HepG2 (cell line): ENCODE results near the gene HEY2. TPM values are rescaled to one million over a fixed set of nuclear protein-coding genes. Genes with fewer than 3 reads are reported as not detected.

Experiments
- ATRX ChIP-seq: sonication (generic); formaldehyde crosslinking; IDR thresholded peaks from 2 replicates; pipeline ENCODE4 v1.4.0; 2020; ENCODE audit warnings: missing genetic modification reagents, borderline replicate concordance
- BRD4 ChIP-seq: sonication (generic); formaldehyde crosslinking; IDR thresholded peaks from 2 replicates; pipeline ENCODE4 v1.4.0; 2020; ENCODE audit warnings: missing genetic modification reagents
- HHEX ChIP-seq: IDR thresholded peaks from 2 replicates; pipeline ENCODE4 v1.6.1; 2016; ENCODE audit warnings: control low read depth
- HOXD1 ChIP-seq: sonication (generic); formaldehyde crosslinking; IDR thresholded peaks from 2 replicates; pipeline ENCODE4 v1.5.0; 2020; ENCODE audit warnings: missing genetic modification reagents
- MTA1 ChIP-seq: sonication (generic); formaldehyde crosslinking; IDR thresholded peaks from 2 replicates; pipeline ENCODE4 v1.4.0; 2020; ENCODE audit warnings: missing genetic modification reagents, mild to moderate bottlenecking, borderline replicate concordance
- NR2F2 ChIP-seq: IDR thresholded peaks from 2 replicates; pipeline ENCODE4 v1.6.1; 2012; ENCODE audit warnings: low read depth, inconsistent platforms, borderline replicate concordance
- NR2F6 ChIP-seq, 2 experiments: IDR thresholded peaks; 2 replicates each; pipeline ENCODE4 v1.6.1; 2016; ENCODE audit warnings: antibody characterized with exemption in 1 of 2, mild to moderate bottlenecking in 1 of 2
- PCBP1 ChIP-seq: fragments of 200-400 bp; formaldehyde crosslinking; IDR thresholded peaks from 2 replicates; pipeline ENCODE4 v1.6.1; 2017; ENCODE audit warnings: mild to moderate bottlenecking, low read depth, low read length, borderline replicate concordance
- PHF5A ChIP-seq: IDR thresholded peaks from one replicate; pipeline ENCODE4 v1.6.1; 2018; ENCODE audit warnings: low read depth, missing genetic modification reagents; ENCODE audit not compliant: unreplicated experiment
- POLR2G ChIP-seq: fragments of 200-400 bp; formaldehyde crosslinking; IDR thresholded peaks from 2 replicates; pipeline ENCODE4 v1.6.1; 2018; ENCODE audit warnings: mild to moderate bottlenecking, low read depth, low read length, moderate library complexity
- SCMH1 ChIP-seq: sonication (generic); formaldehyde crosslinking; IDR thresholded peaks from 2 replicates; pipeline ENCODE4 v1.9.0; 2021; ENCODE audit warnings: missing genetic modification reagents, mild to moderate bottlenecking, borderline replicate concordance
- TBP ChIP-seq: sonication (generic); formaldehyde crosslinking; IDR thresholded peaks from 2 replicates; pipeline ENCODE4 v1.5.0; 2020; ENCODE audit warnings: missing genetic modification reagents
- TOPORS ChIP-seq: sonication (generic); formaldehyde crosslinking; IDR thresholded peaks from 2 replicates; pipeline ENCODE4 v1.8.0; 2023; ENCODE audit warnings: mild to moderate bottlenecking, missing genetic modification reagents
- TP53 ChIP-seq: sonication (generic); formaldehyde crosslinking; conservative IDR thresholded peaks from 2 replicates; pipeline ENCODE4 v1.4.0; 2020; ENCODE audit warnings: missing genetic modification reagents
- U2AF1 ChIP-seq: fragments of 200-400 bp; formaldehyde crosslinking; optimal IDR thresholded peaks from 2 replicates; pipeline ENCODE3; 2017; ENCODE audit warnings: mild to moderate bottlenecking, low read depth, low read length
- ZMAT3 ChIP-seq: sonication (generic); formaldehyde crosslinking; conservative IDR thresholded peaks from 2 replicates; pipeline ENCODE4 v1.7.0; 2021; ENCODE audit warnings: missing genetic modification reagents
- ZNF160 ChIP-seq: sonication (generic); formaldehyde crosslinking; IDR thresholded peaks from 2 replicates; pipeline ENCODE4 v1.8.0; 2022; ENCODE audit warnings: mild to moderate bottlenecking, inconsistent platforms, missing genetic modification reagents
- ZNF333 ChIP-seq: sonication (generic); formaldehyde crosslinking; IDR thresholded peaks from 2 replicates; pipeline ENCODE4 v1.4.0; 2020; ENCODE audit warnings: mild to moderate bottlenecking, missing genetic modification reagents, borderline replicate concordance
- ZNF556 ChIP-seq: sonication (generic); formaldehyde crosslinking; IDR thresholded peaks from 2 replicates; pipeline ENCODE4 v1.4.0; 2020; ENCODE audit warnings: mild to moderate bottlenecking, missing genetic modification reagents, borderline replicate concordance
- ZNF790 ChIP-seq: sonication (generic); formaldehyde crosslinking; IDR thresholded peaks from 2 replicates; pipeline ENCODE4 v1.8.0; 2022; ENCODE audit warnings: missing genetic modification reagents, mild to moderate bottlenecking, borderline replicate concordance
- polyA plus RNA-seq, 8 experiments: library from polyadenylated mRNA; depleted of rRNA in 3 of 8; stranded (reverse) in 7 of 8; unstranded in 1 of 8; fragments of >200 nt; fragmentation: Illumina TruSeq in 4 of 8; extraction: Trizol in 4 of 8; gene quantifications; 2 replicates each; pipeline versions ENCODE4 v1.2.1 to v1.2.3, GENCODE V29; 2011 to 2016; ENCODE audit warnings: low read depth in 4 of 8, missing spikeins in 1 of 8, mixed read lengths in 1 of 8; ENCODE audit not compliant: insufficient read depth in 1 of 8
- total RNA-seq, 5 experiments: library from RNA; depleted of rRNA; stranded (reverse); fragments of >200 nt; fragmentation: Illumina TruSeq; extraction: Trizol; gene quantifications; 2 replicates each; pipeline ENCODE4 v1.2.3, GENCODE V29; 2016; ENCODE audit warnings: low read depth in 1 of 5
- TF ChIP-seq, protein P1 (sequence below): sonication (generic); formaldehyde crosslinking; IDR thresholded peaks from 2 replicates; pipeline ENCODE4 v1.4.0; 2020; ENCODE audit warnings: missing genetic modification reagents, low read depth, mild to moderate bottlenecking, borderline replicate concordance
- TF ChIP-seq, protein P2 (sequence below): sonication (generic); formaldehyde crosslinking; IDR thresholded peaks from 2 replicates; pipeline ENCODE4 v1.8.0; 2022; ENCODE audit warnings: missing genetic modification reagents, mild to moderate bottlenecking, moderate library complexity, borderline replicate concordance
- TF ChIP-seq, protein P3 (sequence below): sonication (generic); formaldehyde crosslinking; IDR thresholded peaks from 2 replicates; pipeline ENCODE4 v1.5.1; 2020; ENCODE audit warnings: missing genetic modification reagents, mild to moderate bottlenecking, borderline replicate concordance
- TF ChIP-seq, protein P4 (sequence below): sonication (generic); formaldehyde crosslinking; conservative IDR thresholded peaks from 2 replicates; pipeline ENCODE4 v1.5.0; 2020; ENCODE audit warnings: missing genetic modification reagents

Gene HEY2
- total and polyA plus RNA-seq, 2 of the 13 experiments (the other 11 are each of a cell fraction or from before 2014, with no cell fraction given): 0.04 TPM

DNA sequence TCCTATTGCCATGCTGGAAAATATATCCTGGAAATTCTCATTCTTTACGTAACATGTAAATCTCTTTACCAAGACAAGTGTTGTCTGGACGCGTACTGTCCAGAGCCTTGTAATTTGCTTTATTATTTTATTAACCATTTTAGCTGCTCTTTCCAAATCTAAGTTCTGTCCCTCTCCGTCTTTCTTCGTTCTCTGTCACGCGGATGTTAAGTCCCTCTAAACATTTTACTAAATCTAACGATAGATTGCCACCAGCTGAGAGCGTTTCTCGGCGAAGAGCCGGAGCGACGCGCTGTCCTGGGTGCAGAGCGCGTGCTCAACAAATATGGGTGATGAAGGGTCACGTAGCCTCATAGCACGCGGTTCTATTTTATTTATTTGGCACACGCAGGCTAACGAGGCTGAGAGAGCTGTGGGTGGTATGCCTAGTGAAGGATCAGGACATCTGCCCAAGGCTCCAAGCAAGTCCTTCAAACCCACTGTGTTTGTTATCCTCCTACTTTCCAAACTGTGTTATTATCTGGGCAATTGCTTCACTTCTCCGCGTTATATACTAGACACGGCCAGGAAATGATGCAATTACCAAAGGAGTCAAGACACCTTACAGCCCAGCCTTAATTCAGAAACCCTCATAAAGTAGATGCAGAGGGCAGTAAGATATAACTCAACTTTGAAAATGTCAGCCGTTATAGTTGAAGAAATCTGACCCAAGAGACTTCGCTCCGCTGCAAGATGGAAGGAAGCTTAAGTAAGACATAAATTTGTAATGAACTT lies 31.3 kb downstream of the HEY2 start (continued):
- no peak for TF ChIP-seq HOXD1
- TF ChIP-seq, protein P1, sequence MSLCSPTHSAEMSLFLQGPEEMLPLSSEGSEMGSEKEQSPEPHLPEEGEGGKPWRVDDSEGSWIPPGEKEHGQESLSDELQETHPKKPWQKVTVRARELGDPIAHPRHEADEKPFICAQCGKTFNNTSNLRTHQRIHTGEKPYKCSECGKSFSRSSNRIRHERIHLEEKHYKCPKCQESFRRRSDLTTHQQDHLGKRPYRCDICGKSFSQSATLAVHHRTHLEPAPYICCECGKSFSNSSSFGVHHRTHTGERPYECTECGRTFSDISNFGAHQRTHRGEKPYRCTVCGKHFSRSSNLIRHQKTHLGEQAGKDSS (CRISPR knock-in tag): no peak; the same call in 1 of the 2 replicates
- TF ChIP-seq, protein P2, sequence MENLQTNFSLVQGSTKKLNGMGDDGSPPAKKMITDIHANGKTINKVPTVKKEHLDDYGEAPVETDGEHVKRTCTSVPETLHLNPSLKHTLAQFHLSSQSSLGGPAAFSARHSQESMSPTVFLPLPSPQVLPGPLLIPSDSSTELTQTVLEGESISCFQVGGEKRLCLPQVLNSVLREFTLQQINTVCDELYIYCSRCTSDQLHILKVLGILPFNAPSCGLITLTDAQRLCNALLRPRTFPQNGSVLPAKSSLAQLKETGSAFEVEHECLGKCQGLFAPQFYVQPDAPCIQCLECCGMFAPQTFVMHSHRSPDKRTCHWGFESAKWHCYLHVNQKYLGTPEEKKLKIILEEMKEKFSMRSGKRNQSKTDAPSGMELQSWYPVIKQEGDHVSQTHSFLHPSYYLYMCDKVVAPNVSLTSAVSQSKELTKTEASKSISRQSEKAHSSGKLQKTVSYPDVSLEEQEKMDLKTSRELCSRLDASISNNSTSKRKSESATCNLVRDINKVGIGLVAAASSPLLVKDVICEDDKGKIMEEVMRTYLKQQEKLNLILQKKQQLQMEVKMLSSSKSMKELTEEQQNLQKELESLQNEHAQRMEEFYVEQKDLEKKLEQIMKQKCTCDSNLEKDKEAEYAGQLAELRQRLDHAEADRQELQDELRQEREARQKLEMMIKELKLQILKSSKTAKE (CRISPR knock-in tag): no peak
- no peak for TF ChIP-seq PCBP1
- TF ChIP-seq ZNF160 (CRISPR knock-in tag): no peak
- no peak for TF ChIP-seq U2AF1
- TF ChIP-seq ZNF790: no peak
- TF ChIP-seq HHEX (CRISPR knock-in tag): no peak
- TF ChIP-seq POLR2G: peak; percentile 96
- no peak for TF ChIP-seq TBP
- peak; percentile 73; the same call in 1 of the 2 replicates for TF ChIP-seq ZNF333 (CRISPR knock-in tag)
- TF ChIP-seq NR2F6 (IDR thresholded peaks at IDR 0.05): no peak
- TF ChIP-seq NR2F6 (CRISPR knock-in tag; IDR thresholded peaks at IDR 0.05): no peak; the same call in 1 of the 2 replicates
- TF ChIP-seq SCMH1 (CRISPR knock-in tag): no peak
- TF ChIP-seq ZNF556 (CRISPR knock-in tag): no peak; the same call in 1 of the 2 replicates
- TF ChIP-seq NR2F2: no peak; the same call in 1 of the 2 replicates
- TF ChIP-seq TOPORS (CRISPR knock-in tag): no peak
- TF ChIP-seq, protein P3, sequence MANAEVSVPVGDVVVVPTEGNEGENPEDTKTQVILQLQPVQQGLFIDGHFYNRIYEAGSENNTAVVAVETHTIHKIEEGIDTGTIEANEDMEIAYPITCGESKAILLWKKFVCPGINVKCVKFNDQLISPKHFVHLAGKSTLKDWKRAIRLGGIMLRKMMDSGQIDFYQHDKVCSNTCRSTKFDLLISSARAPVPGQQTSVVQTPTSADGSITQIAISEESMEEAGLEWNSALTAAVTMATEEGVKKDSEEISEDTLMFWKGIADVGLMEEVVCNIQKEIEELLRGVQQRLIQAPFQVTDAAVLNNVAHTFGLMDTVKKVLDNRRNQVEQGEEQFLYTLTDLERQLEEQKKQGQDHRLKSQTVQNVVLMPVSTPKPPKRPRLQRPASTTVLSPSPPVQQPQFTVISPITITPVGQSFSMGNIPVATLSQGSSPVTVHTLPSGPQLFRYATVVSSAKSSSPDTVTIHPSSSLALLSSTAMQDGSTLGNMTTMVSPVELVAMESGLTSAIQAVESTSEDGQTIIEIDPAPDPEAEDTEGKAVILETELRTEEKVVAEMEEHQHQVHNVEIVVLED (CRISPR knock-in tag): peak; percentile 58; the same call in 1 of the 2 replicates
- TF ChIP-seq ZMAT3 (CRISPR knock-in tag): no peak
- no peak for TF ChIP-seq PHF5A
- 0 out of 2 replicates have a peak, but pooled peaks have one; percentile 23 for TF ChIP-seq BRD4 (CRISPR knock-in tag)
- TF ChIP-seq ATRX: no peak
- TF ChIP-seq MTA1 (CRISPR knock-in tag): no peak
- TF ChIP-seq, protein P4, sequence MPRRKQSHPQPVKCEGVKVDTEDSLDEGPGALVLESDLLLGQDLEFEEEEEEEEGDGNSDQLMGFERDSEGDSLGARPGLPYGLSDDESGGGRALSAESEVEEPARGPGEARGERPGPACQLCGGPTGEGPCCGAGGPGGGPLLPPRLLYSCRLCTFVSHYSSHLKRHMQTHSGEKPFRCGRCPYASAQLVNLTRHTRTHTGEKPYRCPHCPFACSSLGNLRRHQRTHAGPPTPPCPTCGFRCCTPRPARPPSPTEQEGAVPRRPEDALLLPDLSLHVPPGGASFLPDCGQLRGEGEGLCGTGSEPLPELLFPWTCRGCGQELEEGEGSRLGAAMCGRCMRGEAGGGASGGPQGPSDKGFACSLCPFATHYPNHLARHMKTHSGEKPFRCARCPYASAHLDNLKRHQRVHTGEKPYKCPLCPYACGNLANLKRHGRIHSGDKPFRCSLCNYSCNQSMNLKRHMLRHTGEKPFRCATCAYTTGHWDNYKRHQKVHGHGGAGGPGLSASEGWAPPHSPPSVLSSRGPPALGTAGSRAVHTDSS (CRISPR knock-in tag): no peak
- TF ChIP-seq TP53 (CRISPR knock-in tag): no peak; the same call in 1 of the 2 replicates
